Lower leg skin (tissue), 3 donors: ENCODE data around the gene LRRC30.

Experiments
- POLR2A ChIP-seq, 2 donors: fragments of 450-650 bp; IDR thresholded peaks; one replicate each; pipeline ENCODE4 v1.6.1; 2016 to 2017; ENCODE audit warnings: antibody characterized with exemption in 2 of 2, mild to moderate bottlenecking in 1 of 2, moderate library complexity in 1 of 2
- TF ChIP-seq, protein P1 (sequence below), 3 donors: fragments of 450-650 bp; IDR thresholded peaks; one replicate each; pipeline ENCODE4 v1.5.1; 2016; ENCODE audit warnings: antibody characterized with exemption in 3 of 3, mild to moderate bottlenecking in 3 of 3, moderate library complexity in 2 of 3

DNA sequence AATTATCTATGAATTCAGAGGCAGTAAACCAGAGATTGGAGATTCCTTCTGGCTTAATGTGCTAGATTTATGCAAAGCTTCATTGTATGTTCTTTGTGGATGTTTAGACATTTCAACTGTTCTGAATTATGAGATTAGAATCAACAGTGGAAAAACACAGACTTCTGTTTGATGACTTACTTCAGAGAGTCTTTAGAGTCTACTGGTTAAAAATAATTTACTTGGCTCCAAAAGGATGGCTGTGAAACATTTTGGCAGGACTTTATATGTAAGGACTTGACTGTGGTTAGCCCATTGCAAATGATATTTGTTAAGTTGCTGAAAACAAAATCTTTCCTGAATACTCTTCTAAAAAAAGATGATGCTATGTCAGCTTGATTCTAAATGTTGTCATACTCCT lies 25.5 kb upstream of the LRRC30 start:
- TF ChIP-seq, protein P1, sequence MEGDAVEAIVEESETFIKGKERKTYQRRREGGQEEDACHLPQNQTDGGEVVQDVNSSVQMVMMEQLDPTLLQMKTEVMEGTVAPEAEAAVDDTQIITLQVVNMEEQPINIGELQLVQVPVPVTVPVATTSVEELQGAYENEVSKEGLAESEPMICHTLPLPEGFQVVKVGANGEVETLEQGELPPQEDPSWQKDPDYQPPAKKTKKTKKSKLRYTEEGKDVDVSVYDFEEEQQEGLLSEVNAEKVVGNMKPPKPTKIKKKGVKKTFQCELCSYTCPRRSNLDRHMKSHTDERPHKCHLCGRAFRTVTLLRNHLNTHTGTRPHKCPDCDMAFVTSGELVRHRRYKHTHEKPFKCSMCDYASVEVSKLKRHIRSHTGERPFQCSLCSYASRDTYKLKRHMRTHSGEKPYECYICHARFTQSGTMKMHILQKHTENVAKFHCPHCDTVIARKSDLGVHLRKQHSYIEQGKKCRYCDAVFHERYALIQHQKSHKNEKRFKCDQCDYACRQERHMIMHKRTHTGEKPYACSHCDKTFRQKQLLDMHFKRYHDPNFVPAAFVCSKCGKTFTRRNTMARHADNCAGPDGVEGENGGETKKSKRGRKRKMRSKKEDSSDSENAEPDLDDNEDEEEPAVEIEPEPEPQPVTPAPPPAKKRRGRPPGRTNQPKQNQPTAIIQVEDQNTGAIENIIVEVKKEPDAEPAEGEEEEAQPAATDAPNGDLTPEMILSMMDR (IDR thresholded peaks at IDR 0.05), result no peak
- TF ChIP-seq POLR2A (IDR thresholded peaks at IDR 0.05), result no peak
